HG02642 (cell line): ENCODE data around the gene LBX2.

ENCODE experiments used
- ATAC-seq: cut with Tn5 transposase; IDR thresholded peaks from one replicate; pipeline ENCODE4 v1.9.1; 2021; ENCODE audit warnings: mild to moderate bottlenecking; ENCODE audit not compliant: unreplicated experiment, poor library complexity

LBX2 gene

GRCh38 chr2:74526649-74527230 is 27.3 kb upstream of the LBX2 start:
- ATAC-seq, result no peak

DNA sequence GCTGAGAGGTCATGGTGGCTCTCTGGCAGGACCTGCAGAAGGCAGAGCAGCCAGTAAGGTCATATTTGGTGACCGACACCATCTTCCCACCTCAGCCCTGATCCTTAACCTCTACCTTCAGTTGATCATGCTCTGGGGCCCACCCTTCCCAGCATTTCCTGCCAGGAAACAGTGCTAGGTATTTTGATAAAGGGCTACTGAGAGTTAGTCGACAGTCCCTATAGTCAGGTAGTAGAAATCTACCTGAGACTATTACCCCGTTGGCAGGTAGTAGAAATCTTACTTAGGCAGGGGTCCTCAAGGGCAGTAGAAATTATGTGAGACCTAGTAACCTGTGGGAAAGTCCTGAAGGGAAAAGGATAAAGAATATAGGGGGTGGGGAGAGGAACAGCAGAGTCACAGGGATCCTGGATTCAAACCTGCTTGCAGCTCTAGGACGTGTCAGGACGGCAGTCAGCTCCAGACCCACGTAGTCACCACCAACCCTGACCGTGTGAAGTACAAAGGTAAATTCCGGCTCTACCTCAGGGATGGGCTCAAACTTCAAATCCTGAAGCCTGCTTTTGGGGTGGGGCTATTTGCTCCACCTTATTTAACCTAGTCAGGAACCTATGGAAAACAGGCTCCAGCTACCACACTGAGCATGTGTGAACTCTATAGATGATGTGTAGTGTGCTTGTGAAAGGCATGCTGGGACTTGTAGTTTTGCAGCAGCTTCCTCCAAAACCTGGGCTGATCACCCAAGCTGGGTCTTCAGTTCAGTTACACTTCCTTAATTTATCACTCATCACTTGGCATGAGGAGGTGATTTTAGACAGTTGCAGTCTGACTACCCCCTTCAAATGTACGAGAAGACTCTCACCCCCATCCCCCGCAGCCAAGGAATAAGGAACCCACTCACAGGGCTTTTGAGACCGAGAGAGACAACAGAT is 26.6 kb upstream of the LBX2 start, which contains the start of gene DQX1:
Gene DQX1, minus strand, starts transcription at position 515 of the 932 bp plus-strand sequence. Its CDS starts 502 bp downstream, at position 13.
- no peak for ATAC-seq

- no peak for ATAC-seq
Observed at GRCh38 chr2:74524955-74525716, 25.7 kb upstream of the LBX2 start.

DNA sequence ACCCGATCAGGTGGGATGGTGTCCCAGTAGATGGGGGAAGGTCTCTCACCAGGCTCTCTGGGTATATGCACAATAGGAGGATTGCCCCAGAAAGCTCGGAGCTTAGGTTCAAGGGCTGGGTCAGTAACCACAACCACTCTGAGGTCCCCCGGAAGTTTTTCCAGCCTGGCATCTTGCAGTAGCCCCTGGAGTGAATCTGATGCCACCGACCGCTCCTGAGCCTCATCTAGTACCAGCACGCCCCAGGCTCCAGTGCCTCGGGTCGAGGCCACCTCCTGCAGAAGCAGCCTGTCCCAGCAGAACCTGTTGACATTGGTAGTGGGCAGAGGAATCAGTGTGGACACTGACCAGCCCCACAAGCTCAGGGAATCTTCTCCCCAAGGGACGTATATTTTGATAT is 24.6 kb upstream of the LBX2 start:
- no peak for ATAC-seq

- ATAC-seq, result no peak
Observed at GRCh38 chr2:74522516-74522915, 23.1 kb upstream of the LBX2 start.

DNA sequence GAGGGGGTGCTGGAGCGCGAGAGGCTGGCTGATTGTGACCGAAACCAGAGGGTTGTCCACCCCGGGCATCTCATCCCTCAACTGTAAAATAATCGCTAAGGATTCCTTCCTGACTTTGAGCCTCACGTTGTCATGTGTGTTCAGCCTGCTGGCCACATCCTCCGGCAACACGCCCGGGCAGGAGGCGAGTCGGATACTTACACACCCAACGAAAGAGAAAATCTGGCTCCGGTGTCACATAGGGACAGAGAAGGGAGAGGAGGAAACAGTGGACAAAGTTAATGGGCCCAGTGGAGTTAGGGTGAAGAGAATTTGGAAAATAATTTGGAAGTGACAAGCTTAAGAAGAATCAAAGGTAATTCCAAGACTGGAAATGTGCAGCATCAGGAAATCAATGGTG is 17.2 kb upstream of the LBX2 start:
- ATAC-seq, result no peak

DNA sequence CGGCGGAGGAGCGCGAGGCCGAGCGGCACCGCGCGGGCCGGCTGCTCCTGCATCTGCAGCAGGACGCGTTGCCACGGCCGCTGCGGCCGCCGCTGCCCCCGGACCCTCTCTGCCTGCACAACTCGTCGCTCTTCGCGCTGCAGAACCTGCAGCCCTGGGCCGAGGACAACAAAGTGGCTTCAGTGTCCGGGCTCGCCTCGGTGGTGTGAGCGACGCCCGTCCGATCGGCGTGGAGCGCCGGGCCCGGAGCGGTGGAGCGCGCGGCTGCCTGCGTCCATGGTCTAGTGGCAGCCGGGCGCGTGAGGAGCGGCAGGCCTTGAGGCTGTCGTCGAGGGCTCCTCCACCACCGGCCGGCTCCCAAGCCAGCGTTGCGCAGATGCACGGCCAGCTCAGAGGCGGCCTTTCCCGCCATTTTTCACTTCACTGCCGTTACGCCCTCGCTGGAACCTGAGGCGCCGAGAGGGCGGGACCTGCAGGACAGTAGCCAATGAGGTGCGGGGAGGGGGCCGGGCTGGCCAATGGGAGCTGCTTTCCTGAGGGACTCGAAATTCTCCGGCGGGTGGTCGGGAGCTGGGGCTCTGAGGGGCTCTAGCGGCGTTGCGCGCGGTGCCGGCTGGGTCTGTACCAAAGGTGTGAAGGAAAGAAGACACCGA is 16.7 kb upstream of the LBX2 start:
- ATAC-seq, result peak; percentile 59

DNA sequence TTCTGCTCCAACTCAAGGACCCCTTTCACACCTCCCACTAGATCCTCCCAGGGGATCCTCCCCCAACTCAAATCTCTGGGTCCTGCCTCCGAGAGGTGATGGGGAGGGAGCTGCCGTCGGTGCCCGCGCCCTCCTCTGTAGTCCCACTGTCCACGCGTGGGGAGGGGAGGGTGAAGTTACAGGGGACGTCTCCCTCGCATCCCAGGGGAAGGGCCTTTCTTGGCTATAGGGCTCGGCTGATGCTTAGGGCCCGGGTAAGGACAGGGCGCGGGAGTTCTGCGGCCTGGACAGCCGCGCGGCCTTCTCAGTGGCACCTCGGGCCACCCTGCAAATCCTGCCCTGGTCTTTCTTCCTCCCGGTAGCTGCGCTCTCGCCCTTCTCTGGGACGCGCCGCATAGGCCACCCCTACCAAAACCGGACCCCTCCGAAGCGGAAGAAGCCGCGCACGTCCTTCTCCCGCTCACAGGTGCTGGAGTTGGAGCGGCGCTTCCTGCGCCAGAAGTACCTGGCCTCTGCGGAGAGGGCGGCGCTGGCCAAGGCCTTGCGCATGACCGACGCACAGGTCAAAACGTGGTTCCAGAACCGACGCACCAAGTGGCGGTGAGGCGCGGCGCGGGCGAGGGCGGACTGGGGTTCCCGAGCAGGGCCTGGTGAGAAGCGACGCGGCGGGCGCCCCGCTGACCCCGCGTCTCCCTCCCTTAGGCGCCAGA is 16.0 kb upstream of the LBX2 start:
- ATAC-seq, result no peak

DNA sequence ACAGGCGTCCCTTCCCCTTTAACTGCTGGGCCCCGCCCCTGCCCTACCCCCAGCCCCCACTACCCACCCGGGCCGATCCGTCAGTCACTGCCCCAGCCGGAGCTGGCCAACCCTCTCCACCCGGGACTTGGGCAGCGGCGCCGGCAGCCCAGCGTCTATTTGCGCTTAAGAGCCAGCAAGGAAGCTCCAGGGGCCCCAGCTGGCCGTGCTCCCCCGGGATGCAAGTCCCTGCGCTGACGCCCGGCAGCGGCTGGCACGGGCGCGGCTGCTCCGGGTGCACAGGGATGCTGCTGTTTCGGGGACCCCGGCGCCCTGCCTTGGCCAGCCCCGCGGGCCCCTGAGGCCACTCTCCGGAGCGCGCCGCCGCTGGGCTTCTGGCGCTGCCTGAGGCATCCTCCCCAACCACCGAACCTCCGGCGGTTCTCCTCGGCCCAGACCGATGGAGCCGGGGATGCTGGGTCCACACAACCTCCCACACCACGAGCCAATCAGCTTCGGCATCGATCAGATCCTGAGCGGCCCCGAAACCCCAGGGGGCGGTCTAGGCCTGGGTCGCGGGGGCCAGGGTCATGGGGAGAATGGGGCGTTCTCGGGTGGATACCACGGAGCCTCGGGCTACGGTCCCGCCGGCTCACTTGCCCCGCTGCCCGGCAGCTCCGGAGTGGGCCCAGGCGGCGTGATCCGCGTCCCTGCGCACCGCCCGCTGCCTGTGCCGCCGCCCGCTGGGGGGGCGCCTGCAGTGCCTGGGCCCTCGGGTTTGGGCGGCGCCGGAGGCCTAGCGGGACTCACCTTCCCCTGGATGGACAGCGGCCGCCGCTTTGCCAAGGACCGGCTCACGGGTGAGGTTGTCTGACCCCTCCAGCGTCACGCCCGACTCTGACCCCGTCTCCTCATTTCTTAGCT is 15.2 kb upstream of the LBX2 start, which contains the start of gene TLX2:
Gene TLX2, plus strand, starts transcription at position 83 of the 903 bp plus-strand sequence. Its CDS starts 357 bp downstream, at position 440.
- no peak for ATAC-seq

DNA sequence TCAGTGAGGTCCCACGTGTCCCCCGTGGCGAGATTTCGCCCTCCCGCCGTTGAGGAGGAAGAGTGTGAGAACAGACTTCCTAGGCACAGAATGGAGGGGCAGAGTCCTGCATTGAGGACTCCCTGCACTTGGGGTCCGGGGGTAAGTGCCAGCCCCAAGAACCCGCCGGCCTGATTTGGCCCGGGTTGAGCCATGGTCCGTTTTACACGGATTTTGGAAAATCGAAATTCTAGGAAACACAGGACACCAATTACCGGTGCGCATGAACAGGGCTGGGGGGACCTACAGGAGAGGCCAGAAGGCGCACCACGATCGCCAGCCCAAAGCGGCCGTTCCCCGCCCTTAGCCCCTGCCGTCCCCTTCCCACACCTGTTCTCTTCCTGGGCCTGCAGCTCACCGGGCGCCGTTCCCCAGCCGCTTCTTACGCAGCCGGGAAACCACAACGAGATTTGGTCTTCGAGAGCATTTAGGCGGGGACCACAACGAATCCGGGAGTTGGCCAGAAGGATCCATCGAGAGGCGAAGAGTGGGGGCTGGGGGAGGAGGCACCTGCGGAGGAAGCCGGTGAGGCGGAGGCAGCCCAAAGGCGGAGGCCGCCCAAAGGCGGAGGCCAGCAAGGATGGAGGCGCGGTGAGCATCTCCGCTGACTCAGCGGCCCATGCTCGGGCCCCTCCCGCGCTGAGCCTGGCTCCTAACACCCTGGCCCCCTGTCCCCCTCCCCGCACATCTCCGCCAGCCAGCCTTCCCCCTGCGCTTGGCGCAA is 14.4 kb upstream of the LBX2 start:
- ATAC-seq, result no peak

- no peak for ATAC-seq
Observed at GRCh38 chr2:74512744-74513604, 13.6 kb upstream of the LBX2 start.

- no peak for ATAC-seq
Observed at GRCh38 chr2:74511104-74511989, 11.9 kb upstream of the LBX2 start.

DNA sequence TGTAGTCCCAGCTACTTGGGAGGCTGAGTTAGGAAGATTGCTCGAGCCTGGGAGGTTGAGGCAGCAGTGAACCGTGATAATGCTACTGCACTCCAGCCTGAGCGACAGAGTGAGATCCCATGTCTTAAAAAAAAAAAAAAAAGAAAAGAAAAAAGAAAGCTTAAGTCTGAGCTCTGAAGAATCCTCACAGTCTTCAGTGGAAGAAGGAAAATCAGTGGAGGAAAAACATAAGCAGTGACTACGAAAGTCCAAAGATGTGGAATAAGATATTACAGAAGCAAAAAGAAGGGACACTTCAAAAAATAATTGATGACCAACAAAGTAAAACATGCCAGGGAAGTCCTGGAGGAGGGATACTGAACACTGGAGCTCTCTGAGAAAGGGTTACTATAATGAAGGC is 10.9 kb upstream of the LBX2 start:
- no peak for ATAC-seq

DNA sequence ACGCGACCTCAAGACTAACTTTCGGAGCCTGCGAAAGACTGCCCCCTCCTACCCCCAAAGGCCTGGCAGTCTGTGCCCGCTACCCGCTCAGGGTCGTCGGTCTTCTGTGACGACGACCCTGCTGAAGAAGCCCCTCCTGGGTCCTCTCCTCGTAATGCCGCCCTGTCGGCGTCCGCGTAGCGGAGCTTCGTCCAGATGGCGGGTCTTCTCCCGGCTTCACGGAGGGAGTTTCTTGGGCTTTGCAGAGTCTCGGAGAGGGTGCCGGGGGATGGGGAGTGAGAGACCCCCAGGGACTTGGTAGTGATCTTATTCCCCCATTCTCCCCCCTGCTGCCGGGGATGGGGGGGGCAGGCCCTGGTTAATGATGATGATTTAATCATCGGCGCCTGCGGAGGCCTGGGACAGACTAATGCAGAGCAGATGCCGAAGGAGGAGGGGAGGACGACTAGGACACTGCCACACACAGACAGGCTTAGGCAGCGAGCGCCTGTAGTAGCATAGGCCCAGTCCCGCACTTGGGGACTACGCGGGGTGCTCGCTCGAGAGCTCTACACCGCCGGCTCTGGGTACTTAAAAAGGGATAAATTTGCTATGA is 8.6 kb upstream of the LBX2 start:
- peak; percentile 6 for ATAC-seq

GRCh38 chr2:74507145-74507925 is 7.9 kb upstream of the LBX2 start, which contains the start of gene PCGF1:
Gene PCGF1, minus strand, starts transcription at chr2:74507695. Its CDS starts 27 bp downstream, at chr2:74507668.
- peak; percentile 93 for ATAC-seq
